Ishikawa (cell line): Measurements from ENCODE around the gene DNAH6.

ENCODE experiments used
- CEBPB ChIP-seq: IDR thresholded peaks from 2 replicates; pipeline ENCODE4 v1.6.1; 2012
- EP300 ChIP-seq: IDR thresholded peaks from 2 replicates; pipeline ENCODE4 v1.6.1; 2012; ENCODE audit warnings: borderline replicate concordance
- MAX ChIP-seq: IDR thresholded peaks from 2 replicates; pipeline ENCODE4 v1.6.1; 2012
- NFIC ChIP-seq: IDR thresholded peaks from 2 replicates; pipeline ENCODE4 v1.6.1; 2012
- REST ChIP-seq: IDR thresholded peaks from 2 replicates; pipeline ENCODE4 v1.6.1; 2012; ENCODE audit warnings: low read depth, mild to moderate bottlenecking
- TCF12 ChIP-seq: IDR thresholded peaks from 2 replicates; pipeline ENCODE4 v1.6.1; 2012; ENCODE audit warnings: low read depth
- TEAD4 ChIP-seq: IDR thresholded peaks from 2 replicates; pipeline ENCODE4 v1.6.1; 2012
- USF1 ChIP-seq: IDR thresholded peaks from 2 replicates; pipeline ENCODE4 v1.6.1; 2012
- ZBTB7A ChIP-seq: IDR thresholded peaks from 2 replicates; pipeline ENCODE4 v1.6.1; 2012; ENCODE audit warnings: low read depth

- TF ChIP-seq TEAD4, result no peak
- no peak for TF ChIP-seq REST
- no peak for TF ChIP-seq EP300
- TF ChIP-seq USF1, result no peak
- TF ChIP-seq CEBPB, result no peak
- no peak for TF ChIP-seq NFIC
- no peak for TF ChIP-seq TCF12
- TF ChIP-seq MAX, result no peak
- no peak for TF ChIP-seq ZBTB7A
Observed at GRCh38 chr2:84652431-84652830, 136.1 kb downstream of the DNAH6 start.
